Measurements from ENCODE around the gene AQP1. TPM values are rescaled to one million over a fixed set of nuclear protein-coding genes. Genes with fewer than 3 reads are reported as not detected.

Gene AQP1
- polyA plus RNA-seq, 1 donor from 2014 or later: 3.2 TPM

DNA sequence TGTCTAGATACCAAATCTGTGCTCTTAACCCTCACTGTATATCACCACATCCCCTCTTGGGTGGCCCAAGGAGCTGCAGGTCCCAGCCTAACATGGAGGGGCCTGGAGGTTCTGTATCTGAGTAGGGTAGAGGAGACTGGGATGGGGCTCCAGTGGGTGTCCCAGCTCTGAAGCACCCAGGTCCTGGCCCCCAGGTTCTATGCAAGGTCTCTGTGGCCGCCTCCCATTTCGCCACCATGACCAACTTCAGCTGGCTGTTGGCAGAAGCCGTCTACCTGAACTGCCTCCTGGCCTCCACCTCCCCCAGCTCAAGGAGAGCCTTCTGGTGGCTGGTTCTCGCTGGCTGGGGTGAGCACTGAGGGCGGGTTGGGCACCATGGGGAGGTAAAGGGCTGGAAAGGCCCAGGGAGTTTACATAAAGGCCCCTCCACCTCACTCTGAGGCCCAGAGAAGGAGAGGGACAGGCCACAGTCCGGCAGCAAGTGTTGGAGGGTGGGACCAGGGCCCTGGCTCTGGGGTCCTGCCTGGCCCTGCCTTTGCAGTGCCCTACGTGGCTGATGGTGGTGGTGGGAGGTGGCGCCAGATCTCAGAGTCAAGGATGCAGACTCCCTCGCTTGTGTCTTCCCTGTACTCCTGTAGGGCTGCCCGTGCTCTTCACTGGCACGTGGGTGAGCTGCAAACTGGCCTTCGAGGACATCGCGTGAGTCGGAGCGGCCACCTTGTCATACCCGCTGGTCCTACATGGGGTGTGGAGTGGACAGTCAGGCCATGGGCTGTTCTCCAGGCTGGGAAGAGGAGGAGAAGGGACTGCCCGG lies 62.3 kb downstream of the AQP1 start:
- H3K79me2 ChIP-seq (replicated peaks; ENCODE audit: insufficient read depth, low read length): no peaks in the 10 kb centered on the region
- no peaks in the 10 kb centered on the region for H3F3A ChIP-seq (ENCODE audit: insufficient read depth, low read length, poor library complexity, severe bottlenecking)
- H4K20me1 ChIP-seq (ENCODE audit: insufficient read depth): no peaks in the 10 kb centered on the region
- no peaks in the 10 kb centered on the region for H3K9me2 ChIP-seq (ENCODE audit: insufficient read depth, low read length)
- no peak overlapping the region for H2AFZ ChIP-seq (ENCODE audit: low read depth, low read length)
- TF ChIP-seq RAD21 (conservative IDR thresholded peaks at IDR 0.05) (no peak), EP300 (conservative IDR thresholded peaks at IDR 0.05; ENCODE audit: poor library complexity, severe bottlenecking) (no peak), POLR2AphosphoS5 (IDR thresholded peaks at IDR 0.05) (no peak), TAF1 (IDR thresholded peaks at IDR 0.05; ENCODE audit: low read depth) (no peak), EZH2 (IDR thresholded peaks at IDR 0.05; ENCODE audit: borderline replicate concordance, insufficient read depth, low read length, poor library complexity, severe bottlenecking) (no peak), MXI1 (conservative IDR thresholded peaks at IDR 0.05; ENCODE audit: poor library complexity, severe bottlenecking) (no peak), SMC3 (conservative IDR thresholded peaks at IDR 0.05; ENCODE audit: poor library complexity) (no peak)
- TF ChIP-seq, protein P1, sequence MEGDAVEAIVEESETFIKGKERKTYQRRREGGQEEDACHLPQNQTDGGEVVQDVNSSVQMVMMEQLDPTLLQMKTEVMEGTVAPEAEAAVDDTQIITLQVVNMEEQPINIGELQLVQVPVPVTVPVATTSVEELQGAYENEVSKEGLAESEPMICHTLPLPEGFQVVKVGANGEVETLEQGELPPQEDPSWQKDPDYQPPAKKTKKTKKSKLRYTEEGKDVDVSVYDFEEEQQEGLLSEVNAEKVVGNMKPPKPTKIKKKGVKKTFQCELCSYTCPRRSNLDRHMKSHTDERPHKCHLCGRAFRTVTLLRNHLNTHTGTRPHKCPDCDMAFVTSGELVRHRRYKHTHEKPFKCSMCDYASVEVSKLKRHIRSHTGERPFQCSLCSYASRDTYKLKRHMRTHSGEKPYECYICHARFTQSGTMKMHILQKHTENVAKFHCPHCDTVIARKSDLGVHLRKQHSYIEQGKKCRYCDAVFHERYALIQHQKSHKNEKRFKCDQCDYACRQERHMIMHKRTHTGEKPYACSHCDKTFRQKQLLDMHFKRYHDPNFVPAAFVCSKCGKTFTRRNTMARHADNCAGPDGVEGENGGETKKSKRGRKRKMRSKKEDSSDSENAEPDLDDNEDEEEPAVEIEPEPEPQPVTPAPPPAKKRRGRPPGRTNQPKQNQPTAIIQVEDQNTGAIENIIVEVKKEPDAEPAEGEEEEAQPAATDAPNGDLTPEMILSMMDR (IDR thresholded peaks at IDR 0.05; ENCODE audit: poor library complexity, severe bottlenecking): no peak
- TF ChIP-seq, protein P2, sequence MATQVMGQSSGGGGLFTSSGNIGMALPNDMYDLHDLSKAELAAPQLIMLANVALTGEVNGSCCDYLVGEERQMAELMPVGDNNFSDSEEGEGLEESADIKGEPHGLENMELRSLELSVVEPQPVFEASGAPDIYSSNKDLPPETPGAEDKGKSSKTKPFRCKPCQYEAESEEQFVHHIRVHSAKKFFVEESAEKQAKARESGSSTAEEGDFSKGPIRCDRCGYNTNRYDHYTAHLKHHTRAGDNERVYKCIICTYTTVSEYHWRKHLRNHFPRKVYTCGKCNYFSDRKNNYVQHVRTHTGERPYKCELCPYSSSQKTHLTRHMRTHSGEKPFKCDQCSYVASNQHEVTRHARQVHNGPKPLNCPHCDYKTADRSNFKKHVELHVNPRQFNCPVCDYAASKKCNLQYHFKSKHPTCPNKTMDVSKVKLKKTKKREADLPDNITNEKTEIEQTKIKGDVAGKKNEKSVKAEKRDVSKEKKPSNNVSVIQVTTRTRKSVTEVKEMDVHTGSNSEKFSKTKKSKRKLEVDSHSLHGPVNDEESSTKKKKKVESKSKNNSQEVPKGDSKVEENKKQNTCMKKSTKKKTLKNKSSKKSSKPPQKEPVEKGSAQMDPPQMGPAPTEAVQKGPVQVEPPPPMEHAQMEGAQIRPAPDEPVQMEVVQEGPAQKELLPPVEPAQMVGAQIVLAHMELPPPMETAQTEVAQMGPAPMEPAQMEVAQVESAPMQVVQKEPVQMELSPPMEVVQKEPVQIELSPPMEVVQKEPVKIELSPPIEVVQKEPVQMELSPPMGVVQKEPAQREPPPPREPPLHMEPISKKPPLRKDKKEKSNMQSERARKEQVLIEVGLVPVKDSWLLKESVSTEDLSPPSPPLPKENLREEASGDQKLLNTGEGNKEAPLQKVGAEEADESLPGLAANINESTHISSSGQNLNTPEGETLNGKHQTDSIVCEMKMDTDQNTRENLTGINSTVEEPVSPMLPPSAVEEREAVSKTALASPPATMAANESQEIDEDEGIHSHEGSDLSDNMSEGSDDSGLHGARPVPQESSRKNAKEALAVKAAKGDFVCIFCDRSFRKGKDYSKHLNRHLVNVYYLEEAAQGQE (IDR thresholded peaks at IDR 0.05; ENCODE audit: borderline replicate concordance): no peak
- H3K27ac ChIP-seq (ENCODE audit: low read length): no peak overlapping the region
- H3K27me3 ChIP-seq (ENCODE audit: insufficient read depth, low read depth, low read length): no peaks in the 10 kb centered on the region
- no peak overlapping the region for H3K4me3 ChIP-seq (ENCODE audit: low read length)
- no peak overlapping the region for H3K9ac ChIP-seq (ENCODE audit: low read length)
- H3K36me3 ChIP-seq (ENCODE audit: insufficient read depth, low read length): no peaks in the 10 kb centered on the region
- H3K4me2 ChIP-seq (ENCODE audit: low read length): no peak overlapping the region
- no peaks in the 10 kb centered on the region for H3K9me3 ChIP-seq (ENCODE audit: low read length)

DNA sequence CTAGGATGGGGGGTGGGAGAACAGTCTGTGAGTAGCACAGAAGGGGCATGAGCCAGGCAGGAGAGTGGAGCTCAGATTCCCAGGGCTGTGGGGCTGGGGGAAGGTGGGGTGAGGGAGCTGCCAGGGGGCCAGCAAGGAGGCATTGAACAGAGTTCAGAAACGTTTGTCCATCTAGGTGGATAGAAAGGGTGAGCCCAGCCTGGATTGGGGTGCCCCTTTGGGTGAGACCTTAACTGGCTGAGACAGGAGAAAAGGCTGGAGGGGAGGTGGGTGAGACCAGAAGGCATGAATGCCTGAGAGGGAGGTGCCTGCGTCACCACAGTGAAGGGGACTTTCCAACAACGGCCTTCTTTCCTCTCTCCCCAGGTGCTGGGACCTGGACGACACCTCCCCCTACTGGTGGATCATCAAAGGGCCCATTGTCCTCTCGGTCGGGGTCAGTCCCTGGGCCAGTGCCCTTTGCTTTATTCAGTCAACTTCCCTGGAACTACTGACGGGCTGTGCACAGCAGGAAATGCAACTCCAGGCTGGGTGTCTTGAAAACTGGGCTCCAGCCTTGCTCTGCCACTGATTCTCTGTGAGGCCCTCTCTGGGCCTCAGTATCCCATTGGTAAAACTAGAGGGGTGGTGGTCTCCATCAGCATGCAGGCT lies 63.1 kb downstream of the AQP1 start:
- Histone ChIP-seq H3K9ac (ENCODE audit: low read length) (no peak overlapping the region), H3K27ac (ENCODE audit: low read length) (no peak overlapping the region), H3K4me3 (ENCODE audit: low read length) (no peak overlapping the region), H3K9me2 (ENCODE audit: insufficient read depth, low read length) (no peaks in the 10 kb centered on the region), H3K27me3 (ENCODE audit: insufficient read depth, low read depth, low read length) (no peaks in the 10 kb centered on the region), H3K9me3 (ENCODE audit: low read length) (no peaks in the 10 kb centered on the region), H3F3A (ENCODE audit: insufficient read depth, low read length, poor library complexity, severe bottlenecking) (no peaks in the 10 kb centered on the region), H4K20me1 (ENCODE audit: insufficient read depth) (no peaks in the 10 kb centered on the region), H3K79me2 (replicated peaks; ENCODE audit: insufficient read depth, low read length) (no peaks in the 10 kb centered on the region), H2AFZ (ENCODE audit: low read depth, low read length) (no peak overlapping the region), H3K4me2 (ENCODE audit: low read length) (no peak overlapping the region), H3K36me3 (ENCODE audit: insufficient read depth, low read length) (no peaks in the 10 kb centered on the region)
- TF ChIP-seq MXI1 (conservative IDR thresholded peaks at IDR 0.05; ENCODE audit: poor library complexity, severe bottlenecking): no peak
- TF ChIP-seq, protein P2 (IDR thresholded peaks at IDR 0.05; ENCODE audit: borderline replicate concordance): no peak
- TF ChIP-seq, protein P1 (IDR thresholded peaks at IDR 0.05; ENCODE audit: poor library complexity, severe bottlenecking): no peak
